Occipital lobe (tissue), 2 donors: ENCODE results near the gene ECI1. TPM values are rescaled to one million over a fixed set of nuclear protein-coding genes. Genes with fewer than 3 reads are reported as not detected.
"Not testable (repeated sequence)": the region's sequence is repeated elsewhere in the genome, so short reads cannot be mapped to it uniquely, and the experiment has no call there.

Experiments used
- DNase-seq: peaks from one replicate; lab custom pipeline; 2025; lab: John Stamatoyannopoulos, UW
- total RNA-seq: library from RNA; depleted of rRNA; stranded (reverse); fragments of >200 nt; gene quantifications from one replicate; pipeline ENCODE4 v1.2.3, GENCODE V29; 2014

ECI1 gene
- total RNA-seq, 1 donor from 2014 or later, result 8.1 TPM

GRCh38 chr16:2256531-2257140 lies 5.2 kb upstream of the ECI1 start:
- no peak for DNase-seq

- no peak for DNase-seq
Observed at GRCh38 chr16:2253293-2253692, 1.9 kb upstream of the ECI1 start.

- DNase-seq, result no peak
Observed at GRCh38 chr16:2252806-2253148, 1.4 kb upstream of the ECI1 start.

DNA sequence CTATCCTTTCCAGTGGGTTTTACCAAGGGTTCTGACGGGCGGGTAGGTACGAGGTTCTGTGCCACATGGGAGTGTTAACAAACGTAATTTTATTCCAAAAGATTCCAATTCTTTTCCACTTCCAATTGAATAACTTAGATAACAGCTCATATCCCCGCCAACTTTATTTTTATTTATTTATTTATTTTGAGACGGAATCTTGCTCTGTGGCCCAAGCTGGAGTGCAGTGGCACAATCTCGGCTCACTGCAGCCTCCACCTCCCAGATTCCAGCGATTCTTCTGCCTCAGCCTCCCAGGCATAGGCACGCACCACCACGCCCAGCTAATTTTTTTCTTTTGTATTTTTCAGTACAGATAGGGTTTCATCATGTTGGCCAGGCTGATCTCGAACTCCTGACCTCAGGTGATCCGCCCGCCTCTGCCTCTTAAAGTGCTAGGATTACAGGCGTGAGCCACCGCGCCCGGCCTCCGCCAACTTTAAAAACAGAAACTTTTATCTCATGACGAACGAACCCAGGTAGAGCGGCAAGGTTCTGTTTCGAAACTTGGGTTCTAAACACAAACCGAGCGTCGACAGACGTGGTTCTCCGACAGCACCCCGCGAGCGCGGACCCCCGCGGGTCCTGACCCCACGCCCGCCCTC lies 613 bp downstream of the ECI1 start:
- no peak for DNase-seq

DNA sequence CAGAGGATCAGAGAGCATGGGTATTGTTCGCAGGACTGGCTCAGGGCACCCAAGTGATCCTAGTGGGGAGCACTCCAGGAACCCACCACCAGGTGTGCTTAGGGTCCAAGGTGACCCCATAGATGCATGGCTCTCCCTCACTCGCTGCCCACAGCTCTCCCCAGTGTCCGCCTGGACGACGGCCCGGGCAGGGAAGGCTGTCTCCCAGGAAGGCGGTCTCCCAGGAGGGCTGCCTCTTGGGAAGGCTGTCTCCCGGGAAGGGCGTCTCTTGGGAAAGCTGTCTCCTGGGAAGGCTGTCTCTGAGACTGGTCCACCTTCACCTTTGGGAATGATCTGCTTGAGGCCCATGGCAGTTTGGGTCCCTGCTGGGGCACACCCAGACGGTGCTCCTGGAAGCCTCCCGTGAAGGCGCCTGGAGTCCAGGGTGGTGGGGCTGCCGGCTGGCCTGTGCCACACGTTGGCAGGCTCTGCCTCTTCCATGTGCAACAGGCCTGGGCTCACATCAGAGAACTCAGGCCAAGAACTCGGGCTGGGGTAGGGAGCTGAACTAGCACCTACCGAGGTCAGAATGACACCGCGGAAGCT lies 5.0 kb downstream of the ECI1 start:
- no peak for DNase-seq

DNA sequence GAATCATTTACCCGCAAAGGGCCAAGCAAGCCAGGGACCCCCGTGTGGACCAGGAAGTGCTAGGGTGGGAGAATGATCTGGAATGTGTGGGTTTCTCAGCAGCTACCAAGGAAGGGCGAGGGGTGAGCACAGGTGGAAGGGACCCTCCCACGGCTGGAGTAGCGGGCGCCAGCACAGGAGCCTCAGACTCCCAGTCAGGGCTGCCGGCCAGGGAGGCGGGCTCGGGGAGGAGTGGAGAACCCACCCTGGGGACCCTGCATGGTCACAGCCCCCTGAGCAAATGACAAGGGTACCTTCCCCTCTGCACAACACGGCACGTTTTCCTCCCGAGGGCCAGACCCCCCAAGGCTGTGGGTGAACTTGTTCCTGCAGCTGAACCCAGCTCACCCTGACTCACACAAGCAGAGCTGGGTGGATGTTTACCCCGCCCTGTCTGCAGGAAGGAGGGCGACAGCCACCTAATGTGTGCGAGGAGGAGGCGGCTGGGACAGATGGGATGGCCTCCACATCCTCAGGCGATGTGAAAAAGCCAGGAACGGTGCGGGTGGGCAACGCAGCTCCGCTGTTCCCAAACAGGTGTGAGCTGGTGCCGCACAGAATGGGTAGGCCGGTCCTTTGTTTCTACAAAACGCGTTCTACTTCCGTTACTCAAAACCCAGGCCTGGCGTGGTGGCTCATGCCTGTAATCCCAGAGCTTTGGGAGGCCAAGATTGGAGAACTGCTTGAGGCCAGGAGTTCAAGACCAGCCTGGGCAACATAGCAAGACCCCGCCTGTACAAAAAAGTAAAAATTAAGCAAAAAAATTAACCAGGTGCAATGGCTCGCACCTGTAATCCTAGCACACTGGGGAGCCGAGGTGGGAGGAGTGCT lies 6.2 kb downstream of the ECI1 start:
- DNase-seq, result no peak

GRCh38 chr16:2244301-2244700 lies 7.1 kb downstream of the ECI1 start:
- DNase-seq, result no peak

- no peak for DNase-seq
Observed at GRCh38 chr16:2243781-2244180, 7.6 kb downstream of the ECI1 start.

- DNase-seq, result no peak
Observed at GRCh38 chr16:2243031-2243528, 8.3 kb downstream of the ECI1 start.

- DNase-seq, result peak; percentile 28
Observed at GRCh38 chr16:2242598-2242997, 8.8 kb downstream of the ECI1 start.

GRCh38 chr16:2240331-2240730 lies 11.1 kb downstream of the ECI1 start:
- DNase-seq, result not testable (repeated sequence)

DNA sequence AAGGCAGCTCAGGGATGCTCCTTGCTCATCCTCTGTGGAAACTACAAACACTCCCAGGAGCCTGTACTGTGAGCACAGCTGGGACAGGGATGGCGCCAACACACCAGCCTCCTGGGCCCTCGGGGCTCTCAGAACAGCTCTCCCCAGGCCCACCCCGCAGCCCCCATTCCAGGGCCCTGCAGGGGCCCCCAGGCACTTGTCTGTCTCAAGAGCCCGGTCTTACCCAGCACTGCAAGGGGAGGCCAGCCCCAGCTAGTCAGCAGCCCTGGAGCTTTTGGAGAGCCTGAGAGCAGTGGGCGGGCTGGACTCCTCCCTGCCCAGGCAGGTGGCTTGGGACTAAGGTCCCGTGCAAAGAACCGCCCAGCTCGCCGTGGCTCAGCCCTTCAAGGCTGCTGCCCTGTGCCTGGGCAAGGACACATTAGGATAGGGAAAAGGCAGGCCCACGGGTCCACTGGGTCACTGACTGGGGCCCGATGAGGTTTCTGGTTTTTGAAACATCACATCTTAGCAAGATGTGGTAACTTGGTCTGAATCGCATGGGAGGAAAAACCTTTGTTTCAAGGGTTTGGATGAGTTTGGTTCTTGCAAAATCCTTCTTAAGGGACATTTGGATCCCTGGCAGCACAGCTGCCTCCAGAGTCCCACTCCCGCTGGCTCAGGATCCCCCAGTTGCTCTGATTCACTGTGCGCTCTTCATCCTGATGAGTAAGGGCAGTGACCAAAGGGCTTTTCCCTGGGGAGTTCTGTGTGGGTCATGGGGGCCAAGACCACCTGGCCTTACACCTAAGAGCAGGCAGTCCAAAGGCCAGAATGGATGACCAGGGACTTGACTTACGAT lies 12.3 kb downstream of the ECI1 start:
- no peak for DNase-seq

DNA sequence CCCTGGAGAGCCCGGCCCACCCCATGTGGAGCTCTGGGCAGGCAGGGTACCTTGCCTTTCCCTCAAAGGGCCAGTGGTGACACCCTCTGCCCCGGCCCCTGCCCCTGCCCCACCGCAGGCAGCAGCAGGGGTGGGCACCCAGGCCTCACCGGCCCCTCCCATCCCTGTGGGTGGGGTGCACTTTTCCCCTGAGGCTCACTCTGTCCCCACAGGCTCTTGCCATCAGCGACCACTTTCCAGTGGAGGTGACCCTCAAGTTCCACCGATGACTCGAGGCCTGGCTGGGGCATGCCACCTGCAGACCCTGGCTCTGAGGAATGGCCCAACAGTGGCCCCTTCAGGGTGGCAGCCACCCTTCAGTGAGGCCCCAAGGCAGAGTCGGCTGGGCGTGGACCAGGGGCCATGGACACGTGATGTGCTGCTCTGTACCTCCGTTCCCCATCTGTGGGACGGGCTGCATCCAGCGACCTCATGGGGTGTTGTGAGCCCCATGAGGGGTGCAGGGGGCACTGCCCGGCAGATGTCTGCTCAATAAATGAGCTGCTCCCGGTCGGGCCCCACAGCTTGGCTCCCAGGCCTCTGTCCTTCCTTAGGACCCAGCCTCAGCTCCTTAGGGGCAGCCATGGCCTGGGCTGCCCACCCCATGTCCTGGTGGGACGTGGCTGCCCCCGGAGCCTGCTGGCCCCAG lies 13.1 kb downstream of the ECI1 start:
- DNase-seq, result no peak

DNA sequence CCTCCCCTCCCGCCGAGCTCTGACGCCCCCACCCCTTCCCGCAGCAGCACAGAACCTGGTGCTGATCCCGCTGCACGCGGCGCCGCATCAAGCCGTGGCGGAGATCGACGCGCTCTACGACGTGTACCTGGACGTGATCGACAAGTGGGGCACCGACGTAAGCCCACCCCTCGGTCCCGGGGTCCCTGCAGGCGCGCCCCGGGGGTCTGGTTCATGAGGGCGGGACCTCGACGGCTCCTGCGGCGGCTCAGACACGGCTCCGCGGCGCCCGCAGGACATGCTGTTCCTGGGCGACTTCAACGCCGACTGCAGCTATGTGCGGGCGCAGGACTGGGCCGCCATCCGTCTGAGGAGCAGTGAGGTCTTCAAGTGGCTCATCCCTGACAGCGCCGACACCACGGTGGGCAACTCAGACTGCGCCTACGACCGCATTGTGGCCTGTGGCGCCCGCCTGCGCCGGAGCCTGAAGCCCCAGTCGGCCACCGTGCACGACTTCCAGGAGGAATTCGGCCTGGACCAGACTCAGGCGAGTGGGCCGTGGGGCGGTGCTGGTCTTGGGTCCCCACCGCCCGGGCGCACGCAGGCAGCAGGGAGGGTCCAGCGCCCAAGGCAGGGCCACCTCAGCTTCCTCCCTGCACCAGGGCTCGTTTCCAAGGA lies 13.8 kb downstream of the ECI1 start:
- DNase-seq, result no peak

GRCh38 chr16:2237102-2237482 lies 14.3 kb downstream of the ECI1 start:
- DNase-seq, result no peak

- DNase-seq, result no peak
Observed at GRCh38 chr16:2236337-2237101, 14.9 kb downstream of the ECI1 start, which contains the start of gene DNASE1L2. Gene DNASE1L2, plus strand, starts transcription at chr16:2236444. Its CDS starts 373 bp downstream, at chr16:2236817.

- no peak for DNase-seq
Observed at GRCh38 chr16:2235695-2236336, 15.6 kb downstream of the ECI1 start.

- no peak for DNase-seq
Observed at GRCh38 chr16:2235234-2235651, 16.1 kb downstream of the ECI1 start.

- DNase-seq, result no peak
Observed at GRCh38 chr16:2234813-2235170, 16.6 kb downstream of the ECI1 start.
